ENCODE data around the gene BABAM1. TPM values are rescaled to one million over a fixed set of nuclear protein-coding genes. Genes with fewer than 3 reads are reported as not detected.

Gene BABAM1
- total and polyA plus RNA-seq, 10 of the 15 experiments (the other 5 are each of a cell fraction or from before 2014, with no cell fraction given): 11.9 to 154 (median 103) TPM

GRCh38 chr19:17320435-17320834 is 53.2 kb downstream of the BABAM1 start:
- no peaks in the 10 kb centered on the region for H3K4me1 ChIP-seq (ENCODE audit: control insufficient read depth, insufficient read depth, low read length)
- no peak overlapping the region for H3K27ac ChIP-seq (ENCODE audit: control insufficient read depth, insufficient read depth)
- no peak overlapping the region for H3K4me2 ChIP-seq (ENCODE audit: control insufficient read depth, insufficient read depth)
- whole genome bisulfite sequencing (ENCODE audit: insufficient coverage, insufficient replicate concordance, low lambda C conversion rate, missing lambda C conversion rate): 86% methylated on average over 11 of the region's 11 CpGs
- H3K27me3 ChIP-seq (replicated peaks in 1 of 2; ENCODE audit: control insufficient read depth in 2 of 2, insufficient read depth in 2 of 2, low read length in 1 of 2): no peaks in the 10 kb centered on the region
- no peak for ATAC-seq
- in situ Hi-C loops (cut with MboI) (no loop called here), intact Hi-C loops (cut with micrococcal nuclease; ENCODE audit: unreplicated experiment) (no loop called here)
- no peaks in the 10 kb centered on the region for H4K20me1 ChIP-seq (ENCODE audit: control insufficient read depth, insufficient read depth)
- peaks cover 5 to 15% of the 10 kb centered on the region in 2 experiments; a peak in 3 of 4 replicates for H3K36me3 ChIP-seq (ENCODE audit: control insufficient read depth in 2 of 2, insufficient read depth in 2 of 2, low read length in 1 of 2)
- H3K4me3 ChIP-seq: no peak overlapping the region
- H3K79me2 ChIP-seq (ENCODE audit: control insufficient read depth, insufficient read depth, low read length): no peaks in the 10 kb centered on the region
- CTCF ChIA-PET: interaction anchor here (0.5 kb wide), 1 partner anchor 240 kb away, joined by 3 read pairs; no protein-coding TSS in a partner anchor
- POLR2A ChIA-PET: no interaction called here
- DNase-seq (ENCODE audit: low read depth, low spot score): no peak
- H2AFZ ChIP-seq (ENCODE audit: control insufficient read depth, low read depth, low read length): no peak overlapping the region
- no peak for FAIRE-seq
- SMC1A ChIA-PET (ENCODE audit: uncharacterized antibody, unreplicated experiment): no interaction called here
- RAD21 ChIA-PET (ENCODE audit: unreplicated experiment): no interaction called here
- H3K9ac ChIP-seq (ENCODE audit: control insufficient read depth, insufficient read depth, low read length): no peak overlapping the region
- H3K9me3 ChIP-seq (replicated peaks; ENCODE audit: control insufficient read depth, insufficient read depth, low read length): no peaks in the 10 kb centered on the region
- no TSS peak for BruUV-seq (replicated peaks)
- TF ChIP-seq RBBP5 (conservative IDR thresholded peaks at IDR 0.05) (no peak), SRF (IDR thresholded peaks at IDR 0.05; ENCODE audit: low read depth in 2 of 2, low read length in 2 of 2) (no peak), CBX5 (IDR thresholded peaks at IDR 0.05; ENCODE audit: low read depth) (no peak), CREB1 (IDR thresholded peaks at IDR 0.05; ENCODE audit: low read depth) (no peak), NR2C2 (IDR thresholded peaks at IDR 0.05; ENCODE audit: borderline replicate concordance, control insufficient read depth, insufficient read length, low read depth) (no peak), SUPT20H (IDR thresholded peaks at IDR 0.05; ENCODE audit: borderline replicate concordance, control insufficient read depth, low read depth, low read length) (no peak), ATF3 (IDR thresholded peaks at IDR 0.05; ENCODE audit: borderline replicate concordance, extremely low read depth, low read depth, low read length) (no peak), FOXK2 (IDR thresholded peaks at IDR 0.05) (no peak), PAX8 (IDR thresholded peaks at IDR 0.05) (no peak), JUNB (IDR thresholded peaks at IDR 0.05) (no peak), ZNF274 (IDR thresholded peaks at IDR 0.05; ENCODE audit: insufficient read depth, insufficient read length) (no peak), BCL11A (IDR thresholded peaks at IDR 0.05; ENCODE audit: low read depth, low read length) (no peak), ZNF687 (IDR thresholded peaks at IDR 0.05) (no peak), NFIC (IDR thresholded peaks at IDR 0.05; ENCODE audit: low read depth, low read length) (no peak), MEF2B (IDR thresholded peaks at IDR 0.05; ENCODE audit: partially characterized antibody, poor library complexity, severe bottlenecking) (no peak), E2F8 (IDR thresholded peaks at IDR 0.05; ENCODE audit: low read depth, partially characterized antibody) (no peak)

Data from GM12878 (cell line).